T-helper 1 cell treated with Interleukin-12 subunit alpha and Interleukin-12 subunit beta and Interleukin-4 antibody, amounts not matched to agents 30 ng/mL and 1 ng/mL, for 36 hours (primary cell): ENCODE results near the gene LRRN1. TPM values are rescaled to one million over a fixed set of nuclear protein-coding genes. Genes with fewer than 3 reads are reported as not detected.
"Not testable (repeated sequence)": the region's sequence is repeated elsewhere in the genome, so short reads cannot be mapped to it uniquely, and the experiment has no call there.

ENCODE experiments used
- intact Hi-C: fragments of 100-400 bp; cut with micrococcal nuclease; formaldehyde crosslinking; loops from one replicate; pipeline ENCODE4 v1.15.1; 2024
- total RNA-seq: library from RNA; stranded (reverse); gene quantifications from 2 replicates; pipeline ENCODE4 v1.2.3, GENCODE V29; 2022

LRRN1 gene
- total RNA-seq, 1 donor from 2014 or later, result 0.05 TPM

DNA sequence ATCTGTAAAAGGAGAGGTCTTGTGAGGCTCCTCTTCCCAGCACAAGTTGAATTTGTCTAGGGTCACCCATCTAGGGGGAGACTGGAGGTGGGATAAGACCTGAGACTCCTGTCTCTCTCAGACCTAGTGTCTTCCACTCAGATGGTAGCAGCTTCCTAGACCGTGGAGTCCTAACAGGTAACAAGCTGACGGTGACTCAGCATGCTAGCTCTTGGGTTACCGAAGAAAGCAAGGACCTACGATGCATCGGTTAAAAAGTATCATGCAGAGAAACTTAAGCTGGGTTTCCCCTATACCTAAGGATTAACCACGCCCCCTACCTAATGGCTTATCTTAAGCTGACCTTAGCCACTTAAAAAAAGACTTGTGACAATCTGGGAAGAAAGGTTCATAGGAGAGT is 7.6 kb downstream of the LRRN1 start:
- intact Hi-C loops, result no loop called here

DNA sequence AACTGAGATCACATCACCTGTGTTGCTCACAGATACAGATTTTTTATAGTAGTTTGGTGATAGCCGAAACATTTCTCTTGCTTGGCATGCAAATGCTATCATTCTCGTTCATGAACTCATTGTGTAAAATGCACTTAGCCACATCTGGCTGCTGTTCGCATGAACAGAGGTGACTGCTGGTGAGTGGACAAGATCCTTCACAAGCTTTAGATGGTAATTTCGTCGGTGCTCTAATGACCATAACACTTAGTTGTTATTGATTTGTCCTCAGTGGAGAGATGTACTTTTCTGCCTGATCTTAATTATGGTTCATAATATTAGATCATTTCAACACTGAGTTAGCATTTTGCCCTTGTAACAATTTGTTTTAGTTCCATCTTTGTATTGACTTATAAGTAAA is 13.8 kb downstream of the LRRN1 start:
- intact Hi-C loops, result no loop called here

DNA sequence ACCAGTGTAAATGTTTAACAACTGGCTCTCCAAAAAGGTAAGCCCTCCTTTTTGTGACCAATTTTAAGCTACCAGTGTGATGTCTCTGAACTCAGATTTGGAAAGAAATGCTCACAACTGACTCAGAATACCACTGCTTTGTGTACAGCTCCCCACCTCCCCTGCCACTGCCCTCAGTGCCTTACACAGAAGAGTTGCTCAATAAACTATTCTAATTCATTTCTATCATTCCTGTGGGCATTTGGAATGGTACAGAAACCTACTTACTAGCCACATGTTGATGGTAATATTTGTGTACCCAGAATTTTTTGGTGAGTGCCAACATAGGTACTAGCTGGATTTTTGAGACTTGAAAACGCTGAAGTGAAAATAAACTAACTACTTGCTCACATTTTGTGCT is 16.0 kb downstream of the LRRN1 start:
- intact Hi-C loops, result loop anchor here (2.0 kb wide), 1 partner anchor 76 kb away; no protein-coding TSS in a partner anchor

DNA sequence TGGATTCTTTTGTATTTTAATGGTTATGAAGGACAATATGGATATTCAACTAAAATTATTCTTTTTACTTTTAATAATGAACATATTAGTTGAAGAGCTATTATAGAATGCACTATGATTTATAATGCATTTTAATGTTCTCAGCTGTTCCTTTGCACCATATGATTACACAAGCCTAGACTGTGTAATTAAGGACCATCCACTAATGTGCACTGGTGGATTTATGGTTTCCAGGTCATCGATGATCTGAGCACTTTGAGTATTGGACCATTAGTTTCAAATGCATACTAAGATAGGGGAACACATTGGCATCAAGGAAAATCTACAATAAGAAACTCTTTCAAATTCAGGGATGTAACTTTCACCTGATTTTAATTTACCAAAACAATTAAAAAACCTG is 16.8 kb downstream of the LRRN1 start:
- intact Hi-C loops, result no loop called here

DNA sequence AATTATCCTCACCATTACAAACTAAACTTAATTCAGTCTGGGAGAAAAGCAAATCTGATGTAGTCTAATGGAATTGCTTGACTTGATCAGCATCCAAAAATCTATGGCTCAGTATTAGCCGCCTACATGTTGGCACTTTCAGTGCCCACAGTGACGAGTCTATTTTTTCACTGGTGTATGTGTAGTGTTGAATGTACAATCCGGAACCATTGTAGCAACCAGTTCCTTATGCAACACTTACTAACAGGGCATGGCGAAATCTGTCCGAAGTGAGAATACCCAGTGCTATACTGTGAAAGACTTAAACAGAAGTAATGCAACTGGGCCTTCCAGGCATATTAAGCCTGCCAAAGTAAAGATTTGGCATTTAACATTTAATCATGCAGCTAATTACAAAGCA is 18.6 kb downstream of the LRRN1 start:
- intact Hi-C loops, result no loop called here

DNA sequence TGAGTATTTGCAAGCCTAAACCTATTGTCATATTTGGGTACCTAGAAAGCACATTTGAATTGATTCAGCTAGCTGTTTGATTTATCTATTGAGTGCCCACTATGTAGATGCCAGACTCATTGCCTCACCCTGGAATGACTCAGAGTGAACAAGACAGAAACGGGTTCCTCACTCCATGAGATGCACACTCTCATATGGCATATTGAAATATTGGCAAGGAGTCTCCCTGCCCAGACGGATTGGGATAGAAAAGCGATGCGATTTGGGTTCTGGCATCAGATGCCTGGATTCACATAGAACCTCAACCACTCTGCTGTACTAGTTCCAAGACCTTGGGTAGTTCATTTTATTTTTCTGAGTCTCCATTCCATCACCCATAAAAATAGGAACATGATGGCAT is 22.5 kb downstream of the LRRN1 start:
- intact Hi-C loops, result no loop called here

DNA sequence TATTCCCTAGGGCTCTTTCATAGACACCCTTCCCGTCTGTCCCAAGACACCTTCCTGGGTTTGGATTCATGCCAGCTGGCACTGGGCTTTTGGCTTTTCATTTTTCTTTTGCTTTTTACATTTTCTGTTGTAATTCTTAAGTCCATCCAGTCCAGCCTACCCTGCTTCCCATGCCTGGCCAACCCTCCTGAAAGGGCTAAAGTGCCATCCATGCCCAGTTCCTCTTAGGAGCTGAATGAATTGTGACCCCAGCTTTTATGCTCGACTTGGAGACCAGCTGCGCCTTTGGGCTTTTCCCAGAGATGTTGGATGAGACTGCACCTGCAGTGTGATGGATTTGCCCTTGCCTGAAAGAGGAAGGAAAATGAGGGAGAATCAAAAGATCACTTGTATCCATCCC is 25.8 kb downstream of the LRRN1 start:
- intact Hi-C loops, result no loop called here

DNA sequence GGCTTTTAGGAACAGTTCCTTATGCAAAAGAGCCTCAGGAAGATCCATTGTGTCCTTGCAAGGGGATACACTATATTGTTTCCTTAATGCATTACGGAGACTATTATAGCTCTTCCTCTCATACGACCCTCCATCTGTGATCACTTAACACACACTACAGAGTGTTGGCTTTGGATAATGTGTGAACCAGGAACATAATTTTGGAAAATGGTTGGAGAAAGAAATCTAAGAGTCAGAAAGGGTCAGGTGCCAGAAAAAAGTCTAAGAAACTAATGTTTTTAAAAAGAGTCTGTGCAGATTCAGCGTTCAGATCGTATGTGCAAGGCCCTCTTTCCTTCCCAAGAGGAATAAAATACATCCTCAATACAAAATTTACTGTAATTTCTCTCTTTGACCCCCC is 27.3 kb downstream of the LRRN1 start:
- intact Hi-C loops, result no loop called here

DNA sequence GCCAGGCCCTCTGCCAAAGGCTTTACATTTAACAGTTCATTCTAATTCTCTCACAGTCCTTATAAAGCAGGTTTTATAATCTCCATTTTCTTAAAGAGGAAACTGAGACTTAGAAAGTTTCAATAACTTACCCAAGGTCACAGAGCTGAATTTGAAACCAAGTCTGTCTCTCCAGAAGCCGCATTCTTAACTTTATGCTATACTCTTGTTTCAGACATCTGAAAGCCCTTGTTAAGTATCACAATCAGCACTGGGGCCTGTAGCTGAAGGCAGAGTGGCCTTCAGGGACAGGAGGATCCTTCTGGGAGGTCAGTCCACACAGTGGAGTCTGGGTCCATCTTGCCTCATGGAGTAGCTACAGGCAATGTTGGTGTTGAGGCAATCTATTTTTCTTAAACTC is 27.9 kb downstream of the LRRN1 start:
- intact Hi-C loops, result no loop called here

DNA sequence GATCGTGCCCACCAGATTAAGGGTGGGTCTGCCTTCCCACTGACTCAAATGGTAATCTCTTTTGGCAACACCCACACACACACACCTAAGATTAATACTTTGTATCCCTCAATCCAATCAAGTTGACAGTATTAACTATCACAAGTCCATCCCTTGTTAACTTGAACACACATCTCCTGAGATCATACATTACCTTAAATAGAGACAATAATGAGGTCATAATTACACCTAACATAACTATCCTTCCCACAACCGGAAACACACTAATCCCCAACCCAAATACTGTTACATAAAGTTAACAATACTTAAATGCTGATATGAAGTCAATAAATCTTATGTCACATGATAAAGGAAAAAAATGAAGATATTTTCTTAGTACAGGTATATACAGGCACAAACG is 29.2 kb downstream of the LRRN1 start:
- intact Hi-C loops, result not testable (repeated sequence)

DNA sequence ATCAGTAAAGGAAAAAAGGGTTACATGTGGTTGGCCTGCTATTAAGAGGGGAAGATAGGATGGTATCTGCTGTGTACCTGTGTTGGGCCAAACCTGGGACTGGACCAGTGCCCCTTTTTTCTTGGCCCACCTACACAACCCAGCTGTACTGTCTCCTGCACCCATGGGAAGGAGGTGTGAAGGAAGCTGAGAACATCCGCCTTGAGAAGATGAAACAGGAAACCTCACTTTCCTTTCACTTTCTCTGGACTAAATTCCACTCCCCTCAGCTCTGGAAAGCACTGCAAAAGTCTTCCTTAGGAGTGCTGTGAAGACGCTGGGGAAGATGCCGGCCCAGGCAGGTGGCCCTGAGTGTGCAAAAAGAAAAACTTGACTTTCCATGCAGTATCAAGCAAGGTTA is 37.6 kb downstream of the LRRN1 start:
- intact Hi-C loops, result no loop called here

DNA sequence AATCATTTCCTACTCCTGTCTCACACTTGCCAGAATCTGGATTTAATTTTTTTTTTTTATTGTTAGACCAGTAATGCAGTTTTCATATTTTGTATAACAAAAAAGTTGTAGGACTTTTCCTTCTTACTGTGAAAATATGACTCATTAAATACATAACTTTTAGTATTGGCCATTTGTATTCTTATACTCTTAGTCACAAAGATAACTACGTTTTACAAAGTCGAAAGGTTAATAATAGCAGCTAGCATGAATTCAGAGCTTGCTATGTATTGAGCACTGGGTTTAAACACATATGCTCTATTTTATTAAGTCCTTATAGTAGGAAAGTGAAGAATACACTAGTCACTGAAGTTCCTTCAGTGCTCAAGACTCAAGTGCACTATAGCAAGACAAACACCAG is 43.1 kb downstream of the LRRN1 start:
- intact Hi-C loops, result no loop called here

DNA sequence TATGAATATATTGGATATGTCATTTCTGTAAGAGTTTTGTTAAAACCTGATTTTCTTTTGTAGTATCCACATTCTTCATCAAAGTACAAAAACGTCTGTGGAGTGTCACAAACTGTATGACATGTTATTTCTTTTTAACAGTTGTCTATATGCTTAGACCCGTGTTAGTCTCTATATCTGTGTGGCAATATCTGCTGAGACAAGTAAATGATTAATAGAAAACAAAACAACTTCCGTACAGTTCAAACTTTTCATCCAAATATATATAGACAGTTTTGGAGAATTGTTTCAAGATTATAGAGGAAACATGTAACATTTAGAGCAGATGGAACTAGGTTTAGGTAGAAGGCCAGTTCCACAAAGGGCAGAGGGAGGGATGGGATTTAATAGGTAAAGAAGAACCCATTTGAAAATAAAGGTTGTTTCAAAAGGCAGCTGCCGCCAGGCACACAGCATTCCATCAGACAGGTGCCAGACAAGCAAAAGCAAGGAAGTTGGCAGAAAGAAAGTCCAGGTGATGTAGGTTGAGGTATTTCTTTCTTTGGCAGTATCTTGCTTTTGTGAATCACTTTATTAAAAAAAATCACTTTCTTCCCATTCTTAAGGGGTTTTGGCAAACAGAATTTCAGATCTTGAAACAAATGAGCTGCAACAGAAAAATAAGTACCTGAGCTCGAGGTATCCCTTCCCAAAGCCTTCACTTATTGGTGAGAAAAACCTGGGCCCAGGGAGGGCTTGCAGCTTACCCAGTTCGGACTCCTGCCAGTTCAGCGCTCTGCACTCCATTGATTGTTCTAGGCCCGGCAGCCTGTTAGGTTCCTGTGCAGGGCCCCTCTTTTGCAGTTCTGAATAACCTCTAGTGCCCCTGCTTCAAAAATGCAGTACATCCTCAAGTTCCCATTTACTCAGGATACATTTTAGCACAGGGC is 49.0 kb downstream of the LRRN1 start:
- intact Hi-C loops, result no loop called here

DNA sequence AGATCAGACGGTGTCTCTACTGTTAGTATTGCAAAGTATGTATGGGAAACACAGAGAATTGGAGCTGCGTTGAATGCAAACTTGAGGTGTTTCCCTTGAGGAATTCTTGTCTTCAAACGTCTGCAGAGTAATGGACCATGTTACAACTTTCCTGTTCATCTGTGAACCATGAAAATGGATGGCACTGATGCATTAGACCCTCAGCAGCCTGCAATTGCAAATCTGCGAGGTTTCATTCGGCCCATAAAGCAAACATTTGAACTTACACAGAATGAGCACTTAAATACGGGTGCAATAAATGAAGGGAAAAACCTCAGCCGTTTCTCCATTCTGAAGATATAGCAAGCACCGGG is 49.7 kb downstream of the LRRN1 start:
- intact Hi-C loops, result no loop called here

DNA sequence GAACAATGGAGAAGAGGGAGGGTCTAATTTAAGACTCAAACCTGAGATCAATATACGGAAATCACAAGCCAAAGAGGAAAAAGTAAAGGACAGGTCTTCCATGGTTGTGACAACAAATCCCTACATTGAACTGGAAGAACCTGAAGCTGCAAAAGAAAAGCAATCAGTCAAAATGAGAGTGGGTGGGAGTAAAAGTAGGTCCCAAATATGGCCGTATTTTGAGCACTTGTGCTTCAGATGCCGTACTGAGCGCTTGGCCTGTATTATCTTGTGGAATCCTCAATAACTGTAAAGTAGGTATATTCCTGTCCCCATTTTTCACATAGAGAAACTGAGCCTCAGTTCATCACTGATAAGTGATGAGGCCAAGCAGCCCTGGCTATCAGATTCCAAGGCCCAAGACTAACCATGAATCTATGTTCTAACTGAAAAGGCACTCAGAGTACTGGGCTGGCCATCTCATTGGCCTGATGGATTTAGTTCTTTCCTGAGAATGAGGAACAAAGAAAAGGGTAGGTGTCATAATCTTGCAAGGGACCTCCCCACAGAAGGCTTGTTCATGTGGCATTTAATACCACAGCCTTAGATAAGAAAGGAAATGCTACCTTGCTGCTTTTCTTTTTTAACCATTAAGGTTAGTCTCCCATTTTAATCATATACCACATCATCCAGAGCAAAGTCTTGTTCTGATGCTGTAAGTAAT is 52.5 kb downstream of the LRRN1 start:
- intact Hi-C loops, result no loop called here

DNA sequence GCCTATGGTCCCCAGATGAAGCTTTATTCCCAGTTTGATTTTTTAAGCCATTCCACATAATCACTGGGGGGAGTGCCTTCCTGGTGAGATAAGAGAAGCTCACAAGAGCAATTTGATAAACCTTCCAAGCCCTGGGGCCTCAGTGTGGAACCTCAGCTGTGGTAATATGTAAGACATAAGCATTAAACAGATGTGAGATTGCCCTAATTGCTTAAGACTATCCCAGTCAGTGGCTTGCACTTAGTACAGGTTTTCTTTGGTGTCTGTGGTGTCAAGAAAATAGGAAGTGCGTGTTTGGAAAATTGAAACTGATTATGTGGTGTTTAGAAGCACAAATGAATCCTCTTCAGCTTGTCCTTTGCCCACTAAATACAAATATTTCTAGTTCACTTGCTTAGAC is 54.3 kb downstream of the LRRN1 start:
- intact Hi-C loops, result no loop called here

DNA sequence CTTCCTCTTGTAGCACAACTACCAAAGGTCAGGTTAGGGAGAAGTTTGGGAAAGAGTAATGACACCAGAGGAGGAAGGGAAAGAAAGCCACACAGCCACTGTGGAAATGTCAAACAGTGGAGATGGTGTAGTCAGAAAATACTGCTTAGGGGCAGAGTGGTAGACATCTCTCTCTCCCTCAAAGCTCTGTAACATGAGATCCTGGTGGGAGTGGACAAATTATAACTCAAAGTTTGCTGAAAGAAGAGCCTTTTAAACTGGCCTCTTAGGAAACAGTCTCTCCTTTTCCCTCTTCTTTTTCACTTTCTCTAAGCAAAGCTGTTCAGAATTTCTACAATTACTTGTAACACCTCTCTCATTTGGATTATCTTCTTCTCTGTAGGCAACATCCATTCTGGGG is 55.8 kb downstream of the LRRN1 start:
- intact Hi-C loops, result no loop called here

DNA sequence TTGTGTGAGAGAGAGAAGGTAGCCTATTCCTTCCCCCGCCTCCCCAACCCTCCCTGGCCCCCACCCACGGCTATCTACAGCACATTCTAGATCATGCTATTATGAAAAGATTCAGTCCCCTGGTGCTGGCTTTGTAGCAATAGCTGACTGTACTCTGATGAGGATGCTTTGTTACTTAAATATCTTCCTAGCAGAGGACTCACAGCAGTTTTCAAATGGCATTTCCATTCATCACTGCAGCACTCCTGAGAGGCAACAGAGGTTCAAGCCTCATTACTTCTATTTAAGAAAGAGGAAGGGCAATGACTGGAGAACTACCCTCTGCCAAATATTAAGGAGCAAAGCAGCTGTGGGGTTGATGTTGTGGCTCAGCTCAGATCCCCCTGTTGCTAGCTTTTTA is 61.0 kb downstream of the LRRN1 start:
- intact Hi-C loops, result no loop called here

DNA sequence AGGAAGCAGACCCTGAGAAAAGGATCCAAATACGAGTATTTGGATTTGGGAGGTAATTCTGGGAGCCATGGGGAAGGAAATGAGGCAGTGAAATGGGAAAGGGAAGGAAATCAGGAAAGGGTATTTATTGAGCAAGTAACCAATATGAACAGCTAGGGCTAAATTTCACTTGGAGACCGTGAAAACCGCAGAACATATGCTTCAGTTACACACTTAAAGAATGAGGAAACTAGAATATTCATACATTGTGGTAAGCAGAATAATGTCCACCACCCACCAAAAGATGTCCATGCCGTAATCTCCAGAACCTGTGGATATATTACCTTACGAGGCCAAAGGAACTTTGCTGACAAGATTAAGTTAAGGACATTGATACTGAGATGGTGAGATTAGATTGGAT is 63.3 kb downstream of the LRRN1 start:
- intact Hi-C loops, result no loop called here

DNA sequence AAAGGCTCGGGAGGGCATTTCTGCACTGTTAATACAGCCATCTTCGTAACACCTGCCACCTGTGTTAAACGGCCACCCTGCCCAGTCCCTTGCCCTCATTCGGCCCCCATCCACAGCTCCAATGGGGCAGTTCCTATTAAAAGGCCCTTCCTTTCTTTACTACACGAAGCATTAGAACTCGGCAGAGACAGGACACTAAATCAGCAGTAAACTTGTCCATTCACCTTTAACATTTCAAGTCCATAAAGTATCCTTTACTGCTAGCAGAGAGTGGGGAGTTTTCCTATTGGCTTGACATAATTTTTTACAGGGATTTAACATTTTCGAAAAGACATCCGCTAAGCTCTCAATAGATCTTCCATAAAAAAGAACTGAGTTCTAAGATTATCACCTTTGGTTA is 76.3 kb downstream of the LRRN1 start:
- intact Hi-C loops, result no loop called here

DNA sequence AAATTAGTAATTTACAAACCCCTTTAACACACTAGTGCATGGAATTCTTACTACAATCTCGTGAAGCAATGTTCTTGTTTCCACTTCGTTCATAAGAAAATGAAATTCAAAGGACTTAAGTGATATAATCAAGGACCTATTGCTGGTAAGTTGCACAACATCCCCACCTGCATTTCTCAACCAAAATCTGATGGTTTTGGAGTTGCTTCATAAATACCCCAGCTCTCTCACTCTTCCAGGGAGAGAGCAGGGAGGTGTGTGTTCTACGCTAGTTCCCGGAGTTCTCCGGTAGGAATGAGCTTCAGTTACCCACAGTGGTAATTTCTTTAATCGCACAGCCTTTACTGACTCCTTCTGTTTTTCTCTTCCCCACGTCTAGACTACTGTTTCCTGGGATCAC is 81.8 kb downstream of the LRRN1 start:
- intact Hi-C loops, result loop anchor here (5.0 kb wide), 1 partner anchor 1741 kb away; no protein-coding TSS in a partner anchor

DNA sequence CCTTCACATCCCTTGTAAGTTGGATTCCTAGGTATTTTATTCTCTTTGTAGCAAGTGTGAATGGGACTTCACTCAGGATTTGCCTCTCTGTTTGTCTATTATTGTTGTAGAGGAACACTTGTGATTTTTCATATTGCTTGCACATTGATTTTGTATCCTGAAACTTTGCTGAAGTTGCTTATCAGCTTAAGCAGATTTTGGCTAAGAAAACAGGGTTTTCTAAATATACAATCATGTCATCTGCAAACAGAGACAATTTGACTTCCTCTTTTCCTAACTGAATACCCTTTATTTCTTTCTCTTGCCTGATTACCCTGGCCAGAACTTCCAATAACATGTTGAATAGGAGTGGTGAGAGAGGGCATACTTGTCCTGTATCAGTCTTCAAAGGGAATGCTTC is 88.1 kb downstream of the LRRN1 start:
- intact Hi-C loops, result not testable (repeated sequence)

DNA sequence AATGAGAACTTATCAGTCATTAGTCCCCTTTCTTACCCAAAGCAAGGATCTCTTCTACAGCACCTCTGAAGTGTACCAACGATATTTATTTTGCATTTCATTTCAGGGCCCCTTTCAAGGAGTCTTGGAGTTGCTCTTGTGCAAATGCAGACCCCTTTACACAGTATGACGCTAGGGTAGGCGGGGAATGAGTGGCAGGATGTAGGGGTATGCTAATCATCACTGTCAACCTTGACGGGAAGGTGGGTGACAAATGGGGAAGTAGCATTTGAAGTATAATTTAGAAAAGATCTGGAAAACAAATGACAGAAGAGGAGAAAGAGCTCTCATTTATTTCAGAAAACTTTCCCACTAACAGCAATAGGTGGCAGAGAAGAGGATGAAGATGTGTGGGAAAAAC is 94.4 kb downstream of the LRRN1 start:
- intact Hi-C loops, result no loop called here
